Right cardiac atrium (tissue), 5 donors: ENCODE measurements around the gene ARFGAP2. TPM values are rescaled to one million over a fixed set of nuclear protein-coding genes. Genes with fewer than 3 reads are reported as not detected.

Experiments used
- ATAC-seq, 2 donors: fragments of 200-7000 bp; cut with Tn5 transposase; one replicate each; pipeline versions ENCODE4 v1.8.0 to v1.9.1; 2020; ENCODE audit warnings: moderate library complexity in 2 of 2, mild to moderate bottlenecking in 1 of 2
- DNase-seq, 3 donors: peaks; one replicate each; pipeline ENCODE4 v3.0.0-alpha.2; 2020
- H3K27ac ChIP-seq: one replicate; pipeline ENCODE4 v1.5.1; 2013; ENCODE audit warnings: mild to moderate bottlenecking, low read length, control low read depth, moderate library complexity
- H3K27me3 ChIP-seq: one replicate; pipeline ENCODE4 v1.6.1; 2013; ENCODE audit not compliant: control insufficient read depth, insufficient read depth
- H3K4me1 ChIP-seq: one replicate; pipeline ENCODE4 v1.6.1; 2013; ENCODE audit warnings: low read length; ENCODE audit not compliant: control insufficient read depth, insufficient read depth
- H3K4me3 ChIP-seq: one replicate; pipeline ENCODE4 v1.5.1; 2013; ENCODE audit warnings: low read length, control low read depth
- H3K9me3 ChIP-seq: one replicate; pipeline ENCODE4 v1.6.1; 2013; ENCODE audit warnings: low read length; ENCODE audit not compliant: control insufficient read depth
- WGBS: extraction: QIAGEN DNeasy Blood & Tissue Kit; methylation state at CpG from one replicate; pipeline ENCODE4 v1.1.7; 2013; 5-methylcytosine and 5-hydroxymethylcytosine counted together
- intact Hi-C, 4 donors: fragments of 100-400 bp; cut with DNase I; formaldehyde crosslinking; loops; one replicate each; pipeline versions ENCODE4 v1.11.0 to v1.14.0; 2022 to 2023
- polyA plus RNA-seq: library from polyadenylated mRNA; stranded (reverse); fragments of 200-250 nt; gene quantifications from one replicate; pipeline ENCODE4 v1.2.3, GENCODE V29; 2013
- total RNA-seq, 4 donors: library from RNA; stranded (reverse); fragmentation: NEBNext Ultra II Directional; extraction: Animal tissue kit (Norgen Biotek cat#: 25700); gene quantifications; one replicate each; pipeline ENCODE4 v1.2.1, GENCODE V29; 2021
- donor health status: healthy with polysubstance abuse.
- donor health status: DM: no; HTN: yes; CAD: no.
- donor health status: DM: no; HTN: no; CAD: no.
- donor health status: DM: no; HTN: yes; CAD: no; lungs with severe emphysema.
- donor health status: DM: yes; HTN: yes; CAD: no.

The ARFGAP2 gene
- total and polyA plus RNA-seq, 5 donors, result 39.8 to 67.4 (median 51.5) TPM

- DNase-seq, result no peak
- H3K4me3 ChIP-seq, result peak overlapping the region; percentile 70
- H3K27me3 ChIP-seq, result no peaks in the 10 kb centered on the region
- peak overlapping the region; percentile 83 for H3K27ac ChIP-seq
- no peaks in the 10 kb centered on the region for H3K9me3 ChIP-seq
- 38% methylated on average over 5 of the region's 5 CpGs for WGBS
- no peaks in the 10 kb centered on the region for H3K4me1 ChIP-seq
- ATAC-seq, result no peak
- intact Hi-C loops, result loop anchor here in 1 of 4 donors (10.0 kb wide), 1 partner anchor 167 kb away; the partner anchor contains the start of gene MYBPC3
Measured at GRCh38 chr11:47187723-47188122, 11.0 kb upstream of the ARFGAP2 start.

- ATAC-seq (peak; percentile 38 to 40), DNase-seq (peak; percentile 51 to 81 (median 80))
- Histone ChIP-seq H3K27me3 (no peaks in the 10 kb centered on the region), H3K9me3 (no peaks in the 10 kb centered on the region), H3K4me3 (peak overlapping the region; percentile 70), H3K4me1 (no peaks in the 10 kb centered on the region), H3K27ac (peak overlapping the region; percentile 83)
- under 1% methylated on average over 63 of the region's 63 CpGs for WGBS
- intact Hi-C loops, result loop anchor here in 1 of 4 donors (10.0 kb wide), 1 partner anchor 168 kb away; the partner anchor contains the start of gene MYBPC3
Measured at GRCh38 chr11:47186700-47187695, 10.3 kb upstream of the ARFGAP2 start.

GRCh38 chr11:47186076-47186699 is 9.5 kb upstream of the ARFGAP2 start, which contains the start of gene PACSIN3:
Gene PACSIN3 (minus strand): TSS chr11:47186434. CDS start chr11:47182727, 3,707 bp downstream.
- no peaks in the 10 kb centered on the region for H3K9me3 ChIP-seq
- under 1% methylated on average over 80 of the region's 80 CpGs for WGBS
- ATAC-seq (peak; percentile 56 to 61), DNase-seq (peak; percentile 49 to 84 (median 77))
- H3K4me1 ChIP-seq, result no peaks in the 10 kb centered on the region
- no peaks in the 10 kb centered on the region for H3K27me3 ChIP-seq
- H3K27ac ChIP-seq, result peak within 1 kb of the TSS; percentile 97
- peak within 1 kb of the TSS; percentile 70 for H3K4me3 ChIP-seq
- intact Hi-C loops, result loop anchor here in 1 of 4 donors (10.0 kb wide), 1 partner anchor 169 kb away; the partner anchor contains the start of gene MYBPC3

GRCh38 chr11:47185305-47186075 is 8.8 kb upstream of the ARFGAP2 start:
- Histone ChIP-seq H3K27me3 (no peaks in the 10 kb centered on the region), H3K4me3 (peak overlapping the region; percentile 70), H3K4me1 (no peaks in the 10 kb centered on the region), H3K9me3 (no peaks in the 10 kb centered on the region), H3K27ac (peak overlapping the region; percentile 97)
- ATAC-seq (peak; percentile 25 to 42), DNase-seq (peak; percentile 61 to 88 (median 84))
- intact Hi-C loops, result loop anchor here in 1 of 4 donors (10.0 kb wide), 1 partner anchor 169 kb away; the partner anchor contains the start of gene MYBPC3
- WGBS, result 6% methylated on average over 50 of the region's 50 CpGs

GRCh38 chr11:47184711-47185304 is 8.1 kb upstream of the ARFGAP2 start:
- ATAC-seq, result peak in 1 of 2 donors; percentile 6
- WGBS, result 33% methylated on average over 13 of the region's 13 CpGs
- H3K4me1 ChIP-seq, result no peaks in the 10 kb centered on the region

GRCh38 chr11:47183969-47184368 is 7.3 kb upstream of the ARFGAP2 start:
- H3K27ac ChIP-seq, result peak overlapping the region; percentile 97
- no peaks in the 10 kb centered on the region for H3K9me3 ChIP-seq
- no peaks in the 10 kb centered on the region for H3K4me1 ChIP-seq
- intact Hi-C loops, result loop anchor here in 2 of 4 donors (5.0 to 10.0 kb wide), 2 partner anchors 73 to 171 kb away; partner anchors contain the start of genes MYBPC3 (in 1 of the 2) and NR1H3 (in 1 of the 2)
- ATAC-seq, result no peak
- H3K4me3 ChIP-seq, result no peak overlapping the region
- H3K27me3 ChIP-seq, result no peaks in the 10 kb centered on the region
- no peak for DNase-seq
- 80% methylated on average over 7 of the region's 7 CpGs for WGBS

More at GRCh38 chr11:47184711-47185304, 8.1 kb upstream of the ARFGAP2 start:
- intact Hi-C loops, result loop anchor here in 2 of 4 donors (5.0 to 10.0 kb wide), 2 partner anchors 72 to 170 kb away; partner anchors contain the start of genes MYBPC3 (in 1 of the 2) and NR1H3 (in 1 of the 2)
- H3K27ac ChIP-seq, result peak overlapping the region; percentile 97
- no peaks in the 10 kb centered on the region for H3K27me3 ChIP-seq
- H3K4me3 ChIP-seq, result peak overlapping the region; percentile 70
- H3K9me3 ChIP-seq, result no peaks in the 10 kb centered on the region
- peak in 1 of 3 donors; percentile 68 for DNase-seq

GRCh38 chr11:47183031-47183856 is 6.6 kb upstream of the ARFGAP2 start:
- Histone ChIP-seq H3K9me3 (no peaks in the 10 kb centered on the region), H3K27ac (peak overlapping the region; percentile 97), H3K4me1 (no peaks in the 10 kb centered on the region), H3K27me3 (no peaks in the 10 kb centered on the region), H3K4me3 (no peak overlapping the region)
- intact Hi-C loops, result loop anchor here in 2 of 4 donors (5.0 to 10.0 kb wide), 2 partner anchors 74 to 172 kb away; partner anchors contain the start of genes MYBPC3 (in 1 of the 2) and NR1H3 (in 1 of the 2)
- WGBS, result 75% methylated on average over 25 of the region's 25 CpGs
- peak; percentile 7 to 21 for ATAC-seq
- DNase-seq, result no peak

GRCh38 chr11:47182380-47182779 is 5.7 kb upstream of the ARFGAP2 start:
- intact Hi-C loops, result loop anchor here in 2 of 4 donors (5.0 to 10.0 kb wide), 2 partner anchors 75 to 172 kb away; partner anchors contain the start of genes MYBPC3 (in 1 of the 2) and NR1H3 (in 1 of the 2)
- ATAC-seq (no peak), DNase-seq (no peak)
- H3K4me3 ChIP-seq, result peak overlapping the region; percentile 26
- peak overlapping the region; percentile 68 for H3K27ac ChIP-seq
- no peaks in the 10 kb centered on the region for H3K27me3 ChIP-seq
- peaks cover 8% of the 10 kb centered on the region for H3K4me1 ChIP-seq
- H3K9me3 ChIP-seq, result no peaks in the 10 kb centered on the region
- WGBS, result 80% methylated on average over 17 of the region's 17 CpGs

- DNase-seq (no peak), ATAC-seq (no peak)
- Histone ChIP-seq H3K27ac (no peak overlapping the region), H3K4me1 (peaks cover 8% of the 10 kb centered on the region), H3K4me3 (no peak overlapping the region), H3K9me3 (no peaks in the 10 kb centered on the region), H3K27me3 (no peaks in the 10 kb centered on the region)
- WGBS, result 91% methylated on average over 6 of the region's 6 CpGs
- intact Hi-C loops, result loop anchor here in 2 of 4 donors (5.0 to 10.0 kb wide), 2 partner anchors 76 to 174 kb away; partner anchors contain the start of genes MYBPC3 (in 1 of the 2) and NR1H3 (in 1 of the 2)
Measured at GRCh38 chr11:47181271-47181670, 4.6 kb upstream of the ARFGAP2 start.
